Astrocyte (in vitro differentiated cells and primary cell): ENCODE data around the gene RICTOR.

Source experiments
- EZH2 ChIP-seq: IDR thresholded peaks from 2 replicates; pipeline ENCODE4 v1.6.1; 2012; ENCODE audit warnings: mild to moderate bottlenecking, low read length, inconsistent platforms; ENCODE audit not compliant: insufficient read depth
- TF ChIP-seq, protein P1 (sequence below): IDR thresholded peaks from 2 replicates; pipeline ENCODE4 v1.5.1; 2011; ENCODE audit warnings: low read depth, mild to moderate bottlenecking, inconsistent platforms, low read length, moderate library complexity; ENCODE audit not compliant: insufficient read depth

DNA sequence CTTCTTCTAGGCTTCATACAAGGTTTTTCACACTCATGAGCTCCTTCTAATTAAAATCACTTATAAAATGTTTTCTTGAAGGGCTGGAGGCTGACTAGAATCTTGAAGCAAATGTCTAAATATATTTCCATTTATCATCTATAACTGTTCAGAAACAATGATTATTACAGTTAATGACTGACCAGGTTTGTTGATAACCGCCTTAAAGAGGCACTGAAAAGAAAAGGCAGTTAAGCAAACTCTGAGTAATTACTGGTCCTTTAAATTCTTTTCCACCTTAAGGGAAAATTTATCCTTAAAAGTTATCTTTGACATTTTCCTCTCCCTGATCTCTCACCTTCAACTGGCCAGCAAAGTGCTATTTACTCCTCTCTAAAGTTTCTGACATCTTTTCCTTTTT lies 43.2 kb downstream of the RICTOR start:
- TF ChIP-seq, protein P1, sequence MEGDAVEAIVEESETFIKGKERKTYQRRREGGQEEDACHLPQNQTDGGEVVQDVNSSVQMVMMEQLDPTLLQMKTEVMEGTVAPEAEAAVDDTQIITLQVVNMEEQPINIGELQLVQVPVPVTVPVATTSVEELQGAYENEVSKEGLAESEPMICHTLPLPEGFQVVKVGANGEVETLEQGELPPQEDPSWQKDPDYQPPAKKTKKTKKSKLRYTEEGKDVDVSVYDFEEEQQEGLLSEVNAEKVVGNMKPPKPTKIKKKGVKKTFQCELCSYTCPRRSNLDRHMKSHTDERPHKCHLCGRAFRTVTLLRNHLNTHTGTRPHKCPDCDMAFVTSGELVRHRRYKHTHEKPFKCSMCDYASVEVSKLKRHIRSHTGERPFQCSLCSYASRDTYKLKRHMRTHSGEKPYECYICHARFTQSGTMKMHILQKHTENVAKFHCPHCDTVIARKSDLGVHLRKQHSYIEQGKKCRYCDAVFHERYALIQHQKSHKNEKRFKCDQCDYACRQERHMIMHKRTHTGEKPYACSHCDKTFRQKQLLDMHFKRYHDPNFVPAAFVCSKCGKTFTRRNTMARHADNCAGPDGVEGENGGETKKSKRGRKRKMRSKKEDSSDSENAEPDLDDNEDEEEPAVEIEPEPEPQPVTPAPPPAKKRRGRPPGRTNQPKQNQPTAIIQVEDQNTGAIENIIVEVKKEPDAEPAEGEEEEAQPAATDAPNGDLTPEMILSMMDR = no peak
- no peak for TF ChIP-seq EZH2
